HFF-Myc (cell line): Measurements from ENCODE around the gene TRIM9.
A peak's percentile ranks its signal among the peaks of the same experiment; 100 is the strongest.

Experiments
- DNase-seq: peaks from one replicate; pipeline ENCODE4 v3.0.0-alpha.2; 2011; ENCODE audit warnings: low read depth; ENCODE audit errors: extremely low read depth
- H3K4me3 ChIP-seq: replicated peaks from 2 replicates; pipeline ENCODE4 v1.5.1; 2011; ENCODE audit warnings: low read depth, mild to moderate bottlenecking, control low read depth, low read length
- TF ChIP-seq, protein P1 (sequence below): IDR thresholded peaks from 2 replicates; pipeline ENCODE4 v1.5.1; 2012; ENCODE audit warnings: mild to moderate bottlenecking, low read depth, low read length, control low read depth; ENCODE audit errors: missing control alignments

Gene TRIM9

DNA sequence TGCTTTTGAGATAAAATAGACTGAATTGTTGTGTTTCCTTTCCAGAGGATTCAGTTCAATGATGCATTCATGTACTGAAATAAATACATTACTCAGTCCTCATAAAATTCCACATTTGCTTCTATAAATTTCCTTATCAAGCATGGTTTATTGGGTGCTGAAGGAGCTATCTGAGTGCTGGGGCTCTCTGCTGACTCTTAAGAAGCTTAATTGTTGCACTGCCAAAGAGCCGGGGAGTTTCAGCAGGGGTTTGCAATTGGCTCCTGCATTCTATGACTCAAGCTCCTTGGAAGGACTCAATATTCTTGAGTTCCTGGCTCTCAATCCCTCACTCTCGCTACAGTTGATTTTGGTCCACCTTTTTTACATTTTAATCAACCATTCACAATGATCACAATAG is 80.8 kb downstream of the TRIM9 start:
- TF ChIP-seq, protein P1, sequence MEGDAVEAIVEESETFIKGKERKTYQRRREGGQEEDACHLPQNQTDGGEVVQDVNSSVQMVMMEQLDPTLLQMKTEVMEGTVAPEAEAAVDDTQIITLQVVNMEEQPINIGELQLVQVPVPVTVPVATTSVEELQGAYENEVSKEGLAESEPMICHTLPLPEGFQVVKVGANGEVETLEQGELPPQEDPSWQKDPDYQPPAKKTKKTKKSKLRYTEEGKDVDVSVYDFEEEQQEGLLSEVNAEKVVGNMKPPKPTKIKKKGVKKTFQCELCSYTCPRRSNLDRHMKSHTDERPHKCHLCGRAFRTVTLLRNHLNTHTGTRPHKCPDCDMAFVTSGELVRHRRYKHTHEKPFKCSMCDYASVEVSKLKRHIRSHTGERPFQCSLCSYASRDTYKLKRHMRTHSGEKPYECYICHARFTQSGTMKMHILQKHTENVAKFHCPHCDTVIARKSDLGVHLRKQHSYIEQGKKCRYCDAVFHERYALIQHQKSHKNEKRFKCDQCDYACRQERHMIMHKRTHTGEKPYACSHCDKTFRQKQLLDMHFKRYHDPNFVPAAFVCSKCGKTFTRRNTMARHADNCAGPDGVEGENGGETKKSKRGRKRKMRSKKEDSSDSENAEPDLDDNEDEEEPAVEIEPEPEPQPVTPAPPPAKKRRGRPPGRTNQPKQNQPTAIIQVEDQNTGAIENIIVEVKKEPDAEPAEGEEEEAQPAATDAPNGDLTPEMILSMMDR: no peak
- H3K4me3 ChIP-seq: no peak overlapping the region
- peak; percentile 19 for DNase-seq

- no peak overlapping the region for H3K4me3 ChIP-seq
- TF ChIP-seq, protein P1: no peak
- DNase-seq: no peak
Observed at GRCh38 chr14:51012055-51012454, 82.8 kb downstream of the TRIM9 start.

- TF ChIP-seq, protein P1: no peak
- H3K4me3 ChIP-seq: no peak overlapping the region
- no peak for DNase-seq
Observed at GRCh38 chr14:51008446-51008845, 86.5 kb downstream of the TRIM9 start.

DNA sequence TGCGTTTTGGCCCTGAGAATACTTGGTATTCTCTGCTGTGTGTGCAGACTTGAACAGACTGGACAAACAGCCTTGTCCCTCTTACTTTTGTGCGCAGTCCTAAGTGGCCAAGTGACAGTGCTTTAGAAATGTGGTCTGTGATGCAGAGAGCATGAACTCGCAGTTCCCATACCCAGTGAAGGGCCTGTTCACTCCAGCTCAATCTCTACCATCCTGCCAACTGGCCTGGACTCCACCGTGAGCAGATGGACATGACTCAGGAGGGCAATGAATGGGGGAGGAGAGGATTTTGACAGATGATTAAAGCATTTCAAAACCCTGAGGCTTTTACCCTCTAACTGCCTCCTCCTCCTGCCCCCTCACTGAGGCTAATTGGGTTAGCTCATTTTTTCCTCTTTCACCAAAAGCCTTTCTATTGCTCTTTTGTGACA is 88.1 kb downstream of the TRIM9 start:
- peak; percentile 19 for DNase-seq
- H3K4me3 ChIP-seq: no peak overlapping the region
- TF ChIP-seq, protein P1: no peak

GRCh38 chr14:51006324-51006723 is 88.6 kb downstream of the TRIM9 start:
- no peak overlapping the region for H3K4me3 ChIP-seq

DNA sequence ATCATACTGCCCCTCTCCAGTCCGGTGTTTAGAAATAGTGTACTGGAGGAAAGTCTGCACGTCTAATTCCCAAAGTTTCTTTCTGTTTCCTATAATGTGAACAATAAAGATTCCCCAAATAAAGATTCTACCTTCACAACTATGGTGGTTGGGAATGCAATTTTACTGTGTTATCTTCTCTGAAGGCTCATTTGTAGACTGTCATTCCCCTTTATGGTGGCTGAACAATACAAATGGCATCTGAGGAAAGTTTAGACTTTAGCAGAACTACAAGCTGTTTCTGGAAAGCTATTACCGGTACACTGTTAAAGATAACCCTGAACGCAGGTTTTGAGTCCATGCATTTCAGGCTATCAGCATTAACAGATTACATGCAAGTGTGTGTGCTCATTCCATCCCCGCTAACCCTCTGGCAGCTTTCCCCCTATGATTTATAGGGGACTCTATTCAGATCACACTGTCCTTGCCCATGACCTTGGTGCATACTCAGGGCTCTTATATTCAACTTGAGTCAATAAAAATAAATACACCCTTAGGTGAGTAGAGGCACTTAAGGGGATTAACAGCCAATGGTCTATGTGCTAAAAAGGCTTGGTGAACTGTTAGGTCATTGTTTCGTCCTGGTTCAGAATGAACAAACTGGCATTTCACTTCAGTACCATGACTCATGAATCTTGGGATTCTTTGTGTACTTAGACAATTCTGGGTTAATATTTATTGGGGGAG is 89.9 kb downstream of the TRIM9 start:
- H3K4me3 ChIP-seq: no peak overlapping the region
- DNase-seq: no peak
- TF ChIP-seq, protein P1: no peak

More at GRCh38 chr14:51006324-51006723, 88.6 kb downstream of the TRIM9 start:
- no peak for DNase-seq
- TF ChIP-seq, protein P1: no peak
